CD14-positive monocyte (primary cell): ENCODE measurements around the gene NPW. TPM values are rescaled to one million over a fixed set of nuclear protein-coding genes. Genes with fewer than 3 reads are reported as not detected.

Experiments
- DNase-seq, 3 donors: peaks; one replicate each; pipeline ENCODE4 v3.0.0-alpha.2; 2011 to 2022
- H2AFZ ChIP-seq: 2 replicates; pipeline ENCODE4 v1.6.0; 2012; ENCODE audit warnings: mild to moderate bottlenecking, low read depth, low read length, inconsistent platforms; ENCODE audit not compliant: insufficient read depth, poor library complexity, severe bottlenecking
- H3K27ac ChIP-seq, 2 donors: 1 replicate in 1 of 2; 2 replicates in 1 of 2; pipeline ENCODE4 v1.5.1; 2012 to 2013; ENCODE audit warnings: low read length in 2 of 2, control low read depth in 1 of 2, inconsistent platforms in 1 of 2, low read depth in 1 of 2, mild to moderate bottlenecking in 1 of 2
- H3K27me3 ChIP-seq, 2 donors: one replicate each; pipeline versions ENCODE4 v1.6.0 to v1.6.1; 2011 to 2013; ENCODE audit warnings: low read length in 2 of 2; ENCODE audit not compliant: control insufficient read depth in 2 of 2, insufficient read depth in 2 of 2
- H3K36me3 ChIP-seq, 2 donors: replicated peaks in 1 of 2; 1 replicate in 1 of 2; 2 replicates in 1 of 2; pipeline versions ENCODE4 v1.5.1 to v1.6.1; 2012 to 2013; ENCODE audit warnings: low read length in 2 of 2, control low read depth in 1 of 2, inconsistent platforms in 1 of 2, mild to moderate bottlenecking in 1 of 2; ENCODE audit not compliant: insufficient read depth in 2 of 2, control insufficient read depth in 1 of 2
- H3K4me1 ChIP-seq, 2 donors: 1 replicate in 1 of 2; 2 replicates in 1 of 2; pipeline versions ENCODE4 v1.5.1 to v1.6.1; 2012 to 2013; ENCODE audit warnings: low read length in 2 of 2, control low read depth in 1 of 2, inconsistent platforms in 1 of 2, mild to moderate bottlenecking in 1 of 2, moderate library complexity in 1 of 2; ENCODE audit not compliant: insufficient read depth in 2 of 2, control insufficient read depth in 1 of 2
- H3K4me2 ChIP-seq: replicated peaks from 2 replicates; pipeline ENCODE3; 2012; ENCODE audit warnings: low read length, moderate library complexity, mild to moderate bottlenecking; ENCODE audit not compliant: poor library complexity, severe bottlenecking; ENCODE audit errors: extremely low read depth
- H3K4me3 ChIP-seq, 3 experiments: fragments of 200-600 bp in 1 of 3; sonication (generic) in 1 of 3; replicated peaks in 1 of 3; 1 replicate in 2 of 3; 2 replicates in 1 of 3; pipeline ENCODE4 v1.5.1; 2011 to 2013; ENCODE audit warnings: low read length in 3 of 3, mild to moderate bottlenecking in 3 of 3, control low read depth in 2 of 3, low read depth in 2 of 3, inconsistent platforms in 1 of 3, moderate library complexity in 1 of 3
- H3K79me2 ChIP-seq: 2 replicates; pipeline ENCODE4 v1.6.0; 2012; ENCODE audit warnings: mild to moderate bottlenecking, control low read depth, inconsistent platforms, low read length, moderate library complexity; ENCODE audit not compliant: insufficient read depth
- H3K9ac ChIP-seq: 2 replicates; pipeline ENCODE4 v1.6.0; 2017; ENCODE audit warnings: low read length, mild to moderate bottlenecking; ENCODE audit not compliant: insufficient read depth, poor library complexity, severe bottlenecking
- H3K9me3 ChIP-seq, 2 donors: replicated peaks in 1 of 2; 1 replicate in 1 of 2; 2 replicates in 1 of 2; pipeline versions ENCODE4 v1.5.1 to v1.6.1; 2012 to 2013; ENCODE audit warnings: low read length in 2 of 2, control low read depth in 1 of 2; ENCODE audit not compliant: control insufficient read depth in 1 of 2, insufficient read depth in 1 of 2
- H4K20me1 ChIP-seq: 2 replicates; pipeline ENCODE4 v1.6.0; 2012; ENCODE audit warnings: mild to moderate bottlenecking, low read length, control low read depth, moderate library complexity; ENCODE audit not compliant: insufficient read depth
- H3K27ac Mint-ChIP-seq, 7 donors: one replicate each; pipeline ENCODE4 v1.8.0; 2020; ENCODE audit warnings: mild to moderate bottlenecking in 7 of 7, mixed read lengths in 7 of 7, moderate library complexity in 6 of 7, inconsistent platforms in 2 of 7
- H3K27me3 Mint-ChIP-seq, 3 donors: one replicate each; pipeline ENCODE4 v1.8.0; 2021 to 2022; ENCODE audit warnings: low read depth in 3 of 3, mild to moderate bottlenecking in 3 of 3, mixed read lengths in 3 of 3, moderate library complexity in 3 of 3, inconsistent platforms in 1 of 3
- H3K36me3 Mint-ChIP-seq, 2 donors: one replicate each; pipeline ENCODE4 v1.8.0; 2020; ENCODE audit warnings: mixed read lengths in 2 of 2, inconsistent platforms in 1 of 2, mild to moderate bottlenecking in 1 of 2
- H3K4me1 Mint-ChIP-seq: one replicate; pipeline ENCODE4 v1.8.0; 2020; ENCODE audit warnings: mild to moderate bottlenecking, mixed read lengths
- H3K4me3 Mint-ChIP-seq, 2 donors: one replicate each; pipeline ENCODE4 v1.8.0; 2020; ENCODE audit warnings: mild to moderate bottlenecking in 2 of 2, mixed read lengths in 2 of 2, moderate library complexity in 1 of 2
- H3K9me3 Mint-ChIP-seq, 7 donors: one replicate each; pipeline ENCODE4 v1.8.0; 2020 to 2022; ENCODE audit warnings: mixed read lengths in 7 of 7, mild to moderate bottlenecking in 6 of 7, moderate library complexity in 6 of 7, inconsistent platforms in 2 of 7
- CTCF ChIP-seq: fragments of 200-600 bp; IDR thresholded peaks from one replicate; pipeline ENCODE4 v1.8.0; 2022; ENCODE audit warnings: antibody characterized with exemption, mild to moderate bottlenecking
- WGBS: methylation state at CpG from one replicate; pipeline ENCODE4 v1.1.5; 2013; ENCODE audit warnings: missing lambda C conversion rate; ENCODE audit not compliant: insufficient coverage; 5-methylcytosine and 5-hydroxymethylcytosine counted together
- intact Hi-C, 2 donors: fragments of 100-400 bp; cut with micrococcal nuclease; formaldehyde crosslinking; loops; one replicate each; pipeline versions ENCODE4 v1.15.0 to v1.15.1; 2023
- polyA plus RNA-seq, 3 donors: library from polyadenylated mRNA; depleted of rRNA in 1 of 3; unstranded in 2 of 3; stranded (reverse) in 1 of 3; fragments of 300-500 nt in 2 of 3; fragments of >200 nt in 1 of 3; fragmentation: Illumina TruSeq in 2 of 3; gene quantifications; 1 replicate in 2 of 3; 2 replicates in 1 of 3; pipeline ENCODE4 v1.2.3, GENCODE V29; 2012 to 2021

The NPW gene
- polyA plus RNA-seq, 3 donors, result not detected

GRCh38 chr16:1979271-1980029 lies 40.1 kb upstream of the NPW start:
- intact Hi-C loops, result no loop called here
- peaks cover 0 to 17% of the 10 kb centered on the region in 2 donors for H3K9me3 ChIP-seq
- 28% methylated on average over 42 of the region's 70 CpGs for WGBS
- Mint-ChIP-seq H3K27ac (no peak overlapping the region), H3K9me3 (peaks cover 0 to 12% (median 5%) of the 10 kb centered on the region in 7 donors), H3K36me3 (peaks cover 45 to 48% of the 10 kb centered on the region in 2 donors), H3K4me3 (peak overlapping the region in 1 of 2 donors; percentile 53), H3K4me1 (peaks cover 6% of the 10 kb centered on the region), H3K27me3 (peaks cover 46 to 63% (median 49%) of the 10 kb centered on the region in 3 donors)
- TF ChIP-seq CTCF, result no peak
- peaks cover 4% of the 10 kb centered on the region for H4K20me1 ChIP-seq
- H3K4me3 ChIP-seq, result no peak overlapping the region
- H3K27ac ChIP-seq, result no peak overlapping the region
- peaks cover 41 to 43% of the 10 kb centered on the region in 2 donors for H3K36me3 ChIP-seq
- no peak for DNase-seq
- peaks cover 30 to 48% of the 10 kb centered on the region in 2 donors for H3K27me3 ChIP-seq
- no peak overlapping the region for H3K4me2 ChIP-seq
- no peaks in the 10 kb centered on the region for H3K79me2 ChIP-seq
- H2AFZ ChIP-seq, result no peak overlapping the region
- no peak overlapping the region for H3K9ac ChIP-seq
- H3K4me1 ChIP-seq, result peaks cover 9 to 17% of the 10 kb centered on the region in 2 donors

- peaks cover 37 to 43% of the 10 kb centered on the region in 2 donors for H3K36me3 Mint-ChIP-seq
- H3K4me1 ChIP-seq, result peaks cover 17 to 24% of the 10 kb centered on the region in 2 donors
- H3K27me3 ChIP-seq, result peaks cover 30 to 48% of the 10 kb centered on the region in 2 donors
- intact Hi-C loops, result no loop called here
- no peak for DNase-seq
- peaks cover 33 to 36% of the 10 kb centered on the region in 2 donors for H3K36me3 ChIP-seq
- H3K4me3 ChIP-seq, result no peak overlapping the region
- H3K9me3 ChIP-seq, result peaks cover 0 to 17% of the 10 kb centered on the region in 2 donors
- 8% methylated on average over 44 of the region's 53 CpGs for WGBS
- no peak overlapping the region for H3K4me2 ChIP-seq
- H3K4me3 Mint-ChIP-seq, result peak overlapping the region in 1 of 2 donors; percentile 89
- no peak overlapping the region for H3K27ac Mint-ChIP-seq
- H3K4me1 Mint-ChIP-seq, result peaks cover 14% of the 10 kb centered on the region
- no peak for TF ChIP-seq CTCF
- H3K9me3 Mint-ChIP-seq, result peaks cover 0 to 12% (median 5%) of the 10 kb centered on the region in 7 donors
- H3K79me2 ChIP-seq, result no peaks in the 10 kb centered on the region
- no peak overlapping the region for H3K9ac ChIP-seq
- H3K27me3 Mint-ChIP-seq, result peaks cover 46 to 63% (median 52%) of the 10 kb centered on the region in 3 donors
- peaks cover 8% of the 10 kb centered on the region for H4K20me1 ChIP-seq
- H2AFZ ChIP-seq, result no peak overlapping the region
- no peak overlapping the region for H3K27ac ChIP-seq
Observed at GRCh38 chr16:1980030-1980769, 39.4 kb upstream of the NPW start.
